ENCODE measurements around the gene GLIS1. TPM values are rescaled to one million over a fixed set of nuclear protein-coding genes. Genes with fewer than 3 reads are reported as not detected.
A peak's percentile ranks its signal among the peaks of the same experiment; 100 is the strongest.

GLIS1 gene
- polyA plus RNA-seq, 10 donors: 0.13 to 1.6 (median 0.26) TPM; not detected in 5

- no peak for DNase-seq
Measured at GRCh38 chr1:53535226-53535625, 203.7 kb downstream of the GLIS1 start.

GRCh38 chr1:53532912-53533311 is 206.1 kb downstream of the GLIS1 start:
- DNase-seq: no peak

DNA sequence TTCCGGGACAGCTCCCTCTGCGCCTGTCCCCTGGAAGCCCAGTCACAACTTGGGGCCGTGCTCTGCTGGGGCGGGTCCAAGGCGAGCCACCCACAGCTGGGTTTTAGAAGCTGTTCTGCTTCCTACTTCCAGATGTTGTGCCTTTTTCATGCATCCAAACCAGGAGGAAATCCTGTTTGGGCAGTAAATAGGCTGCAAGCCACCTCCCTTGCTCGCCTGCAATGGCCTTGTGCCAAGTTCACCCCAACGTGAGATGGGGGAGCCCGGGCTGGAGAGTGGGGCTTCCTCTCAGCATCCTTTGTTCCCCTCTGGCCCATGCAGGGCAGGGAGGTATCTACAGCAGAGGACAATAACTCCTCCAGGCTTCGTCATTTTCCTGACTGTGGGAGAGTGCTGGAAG is 206.6 kb downstream of the GLIS1 start:
- no peak for DNase-seq

DNA sequence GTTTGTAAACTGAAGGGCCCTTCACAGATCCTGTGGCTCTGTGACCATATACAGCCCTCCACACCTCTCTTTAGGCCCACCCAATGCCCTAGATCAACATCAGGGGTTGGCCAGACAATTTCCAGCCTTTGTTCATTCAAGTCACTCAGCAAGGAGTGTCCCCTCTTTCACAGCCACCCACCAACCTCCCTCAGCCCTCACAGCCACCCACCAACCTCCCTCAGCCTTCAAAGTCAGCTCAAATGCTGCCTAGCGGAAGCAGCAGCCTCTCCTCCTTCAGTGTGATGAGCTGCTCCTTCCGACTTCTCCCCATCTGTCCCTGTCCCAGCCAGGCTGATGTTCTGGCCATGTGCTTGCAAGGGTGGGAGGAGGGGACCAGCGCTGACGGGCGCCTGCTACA is 208.4 kb downstream of the GLIS1 start:
- DNase-seq: no peak

DNA sequence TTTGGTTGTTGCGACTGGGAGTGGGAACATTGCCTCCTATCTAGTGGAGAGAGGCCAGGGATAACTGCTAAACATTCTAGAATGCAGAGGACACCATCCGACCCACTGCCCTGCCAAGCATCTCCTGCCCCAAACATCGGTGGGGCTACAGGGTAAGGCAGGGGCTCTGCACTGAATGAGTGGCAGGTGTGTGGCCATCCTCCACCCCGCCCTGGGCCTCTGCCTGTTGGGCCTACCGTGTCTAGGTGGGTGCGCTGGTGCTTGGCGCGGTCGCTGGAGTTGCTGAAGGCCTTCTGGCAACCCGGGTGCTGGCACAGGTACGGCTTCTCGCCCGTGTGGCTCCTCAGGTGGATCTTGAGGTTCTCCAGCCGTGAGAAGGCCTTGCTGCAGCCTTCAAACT is 209.4 kb downstream of the GLIS1 start:
- DNase-seq: no peak

- DNase-seq: no peak
Measured at GRCh38 chr1:53527368-53527767, 211.6 kb downstream of the GLIS1 start.

- DNase-seq: peak; percentile 49 to 84 (median 49)
Measured at GRCh38 chr1:53526451-53527101, 212.4 kb downstream of the GLIS1 start.

DNA sequence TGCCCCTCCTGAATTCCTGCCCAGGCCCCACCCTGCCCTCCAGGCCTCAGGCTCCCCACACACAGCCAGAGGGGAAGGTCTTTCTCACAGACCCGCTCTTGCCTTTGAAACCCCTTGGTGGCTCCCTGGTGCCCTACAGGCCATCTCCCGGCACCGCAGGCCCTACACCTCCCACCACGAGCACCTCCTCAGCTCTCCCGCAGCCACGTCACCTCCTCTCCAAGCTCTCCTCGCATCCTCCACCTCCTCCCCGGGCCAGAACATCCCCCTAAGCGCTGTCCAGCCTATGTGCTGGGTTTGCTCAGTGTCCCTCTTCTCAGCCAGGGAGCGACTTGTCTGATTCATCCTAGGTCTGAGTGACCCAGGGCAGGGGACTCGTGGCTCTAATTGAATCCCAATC is 213.4 kb downstream of the GLIS1 start:
- DNase-seq: no peak

DNA sequence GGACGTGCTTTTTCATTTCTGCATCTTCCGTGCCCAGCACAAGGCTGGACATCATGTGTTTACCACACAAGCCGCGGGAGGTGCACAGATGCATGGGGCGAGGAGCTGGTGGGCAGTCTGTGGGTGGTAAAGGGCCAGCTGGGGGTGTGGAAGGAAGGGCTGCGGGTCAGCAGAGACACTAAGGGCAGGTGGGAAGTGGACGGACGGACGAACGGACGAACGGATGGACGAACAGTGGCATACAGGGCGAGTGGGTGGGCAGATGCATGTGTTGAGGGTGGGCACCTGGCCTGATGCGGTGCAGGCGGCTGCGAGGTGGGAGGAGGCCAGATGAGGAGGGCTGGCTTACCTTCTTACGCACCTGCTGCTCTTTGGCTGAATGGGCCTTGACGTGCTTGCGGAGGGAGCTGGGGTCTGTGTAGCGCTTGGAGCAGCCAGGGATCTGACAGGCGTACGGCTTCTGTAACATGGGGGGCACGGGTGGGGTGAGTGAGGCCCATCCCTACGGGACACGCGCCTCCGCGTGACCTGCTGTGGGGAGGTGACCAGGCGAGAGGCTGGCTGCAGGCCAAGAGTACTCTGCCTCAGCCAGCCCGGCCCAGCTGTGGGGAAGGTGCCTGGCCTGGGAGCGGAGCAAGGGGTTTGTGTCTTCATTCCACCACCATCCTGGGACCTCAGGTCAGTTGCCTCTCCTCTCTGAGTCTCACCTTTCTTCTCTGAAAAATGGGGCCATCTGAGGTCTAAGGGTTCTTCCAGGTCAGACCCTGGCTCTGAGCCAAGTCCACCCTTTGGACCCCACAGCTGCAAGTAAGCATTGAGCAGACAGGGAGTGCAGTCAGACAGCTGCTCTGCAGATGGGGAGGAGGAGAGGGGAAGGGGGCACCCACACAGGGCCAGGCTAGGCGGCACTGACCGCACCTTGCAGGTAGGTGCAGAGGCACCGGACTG is 214.3 kb downstream of the GLIS1 start:
- DNase-seq: peak in 1 of 3 donors; percentile 66

DNA sequence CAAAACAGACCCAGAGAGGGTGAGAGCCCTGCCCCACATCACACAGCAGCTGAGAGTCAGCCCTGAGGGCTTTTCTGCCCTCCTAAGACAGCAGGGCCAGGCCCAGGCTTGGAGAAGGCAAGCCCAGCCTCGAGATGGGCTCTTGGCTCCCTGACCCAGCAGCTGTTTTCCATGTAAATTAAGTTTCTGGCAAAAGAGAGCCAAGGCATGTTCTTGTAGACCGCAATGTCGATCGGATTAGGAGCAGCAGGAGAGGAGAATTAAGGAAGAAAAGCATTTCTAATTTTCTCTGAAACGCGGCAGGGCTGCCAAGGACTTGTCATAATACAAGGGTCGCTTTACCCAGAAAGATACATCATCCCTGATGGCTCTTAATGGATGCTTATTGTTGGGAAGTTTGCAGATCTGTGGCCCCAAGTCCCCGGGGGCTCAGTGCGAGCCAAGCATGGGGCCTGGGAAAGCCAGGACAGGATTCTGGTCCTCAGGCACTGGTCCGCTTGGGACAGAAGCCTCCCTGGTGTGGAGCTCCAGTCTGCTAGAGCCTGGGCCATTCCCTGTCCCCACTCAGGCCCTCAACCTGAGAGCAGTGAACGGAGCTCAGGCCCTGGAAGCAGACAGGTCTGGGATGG is 216.9 kb downstream of the GLIS1 start:
- peak; percentile 41 to 90 (median 70) for DNase-seq

GRCh38 chr1:53520481-53520880 is 218.5 kb downstream of the GLIS1 start:
- no peak for DNase-seq

DNA sequence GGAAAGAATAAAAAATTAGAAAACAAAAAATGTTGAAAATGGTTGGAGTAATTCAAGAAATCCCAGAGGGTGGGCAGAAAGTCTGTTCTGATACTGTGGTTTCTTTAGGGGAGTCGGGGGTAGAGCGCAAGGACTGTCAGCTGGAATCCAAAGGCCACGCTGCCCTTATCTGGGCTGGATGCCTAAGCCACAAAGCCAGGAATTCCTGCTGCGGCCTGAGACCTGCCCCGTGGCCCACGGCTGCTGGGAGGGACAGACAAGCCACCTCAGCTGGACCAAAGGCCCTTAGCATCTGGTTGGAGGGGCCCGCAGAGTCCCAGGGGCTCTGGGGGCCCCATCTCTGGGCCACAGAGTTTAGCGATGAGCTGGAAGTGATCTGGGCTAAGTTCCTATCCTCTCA is 219.5 kb downstream of the GLIS1 start:
- DNase-seq: no peak

GRCh38 chr1:53518775-53519174 is 220.2 kb downstream of the GLIS1 start:
- DNase-seq: no peak

DNA sequence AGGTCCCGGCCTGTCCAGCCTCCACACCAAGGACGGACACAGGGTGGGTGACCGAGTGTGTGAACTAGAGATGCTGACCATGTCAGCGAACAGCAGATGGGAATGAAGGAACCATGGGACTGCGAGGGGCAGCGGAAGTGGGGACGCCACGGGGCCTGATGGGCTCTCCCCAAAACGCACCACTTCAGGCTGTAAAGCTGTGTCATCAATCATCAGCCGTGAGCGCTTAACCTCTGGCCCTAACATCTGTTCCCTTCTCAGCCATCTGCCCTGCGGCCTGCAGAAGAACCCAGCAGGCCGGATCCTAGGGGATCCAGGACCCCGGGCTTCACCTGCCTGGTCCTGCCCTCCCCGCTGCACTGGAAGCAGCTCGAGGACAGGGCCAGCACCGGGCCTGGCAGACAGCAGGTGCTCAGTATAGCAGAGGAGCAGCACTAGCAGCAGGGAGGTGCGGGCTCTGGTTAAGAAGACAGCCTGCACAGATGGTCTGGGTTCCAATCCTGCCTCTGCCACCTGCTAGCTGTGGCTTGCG is 221.1 kb downstream of the GLIS1 start:
- no peak for DNase-seq

GRCh38 chr1:53517109-53517508 is 221.9 kb downstream of the GLIS1 start:
- no peak for DNase-seq

DNA sequence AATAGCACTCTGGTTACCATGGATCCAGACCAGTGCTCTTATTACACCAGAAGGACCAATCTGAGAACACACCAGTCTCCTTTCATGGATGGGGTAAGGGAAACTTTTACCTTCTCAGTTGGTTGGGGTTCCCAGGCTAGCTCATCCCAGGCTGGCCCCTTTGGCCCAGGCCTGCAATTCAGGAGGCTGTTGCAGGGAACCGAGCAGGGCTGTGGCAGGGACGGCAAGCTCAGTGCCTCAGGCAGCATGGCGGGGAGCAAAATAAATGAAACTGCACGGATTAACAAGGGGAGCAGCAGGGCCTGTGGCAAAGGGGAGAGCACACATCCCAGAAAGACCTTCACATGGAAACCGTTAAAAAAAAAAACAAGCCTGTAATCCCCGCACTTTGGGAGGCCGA is 222.8 kb downstream of the GLIS1 start:
- no peak for DNase-seq

- no peak for DNase-seq
Measured at GRCh38 chr1:53514436-53514835, 224.5 kb downstream of the GLIS1 start.

- DNase-seq: no peak
Measured at GRCh38 chr1:53513846-53514245, 225.1 kb downstream of the GLIS1 start.

DNA sequence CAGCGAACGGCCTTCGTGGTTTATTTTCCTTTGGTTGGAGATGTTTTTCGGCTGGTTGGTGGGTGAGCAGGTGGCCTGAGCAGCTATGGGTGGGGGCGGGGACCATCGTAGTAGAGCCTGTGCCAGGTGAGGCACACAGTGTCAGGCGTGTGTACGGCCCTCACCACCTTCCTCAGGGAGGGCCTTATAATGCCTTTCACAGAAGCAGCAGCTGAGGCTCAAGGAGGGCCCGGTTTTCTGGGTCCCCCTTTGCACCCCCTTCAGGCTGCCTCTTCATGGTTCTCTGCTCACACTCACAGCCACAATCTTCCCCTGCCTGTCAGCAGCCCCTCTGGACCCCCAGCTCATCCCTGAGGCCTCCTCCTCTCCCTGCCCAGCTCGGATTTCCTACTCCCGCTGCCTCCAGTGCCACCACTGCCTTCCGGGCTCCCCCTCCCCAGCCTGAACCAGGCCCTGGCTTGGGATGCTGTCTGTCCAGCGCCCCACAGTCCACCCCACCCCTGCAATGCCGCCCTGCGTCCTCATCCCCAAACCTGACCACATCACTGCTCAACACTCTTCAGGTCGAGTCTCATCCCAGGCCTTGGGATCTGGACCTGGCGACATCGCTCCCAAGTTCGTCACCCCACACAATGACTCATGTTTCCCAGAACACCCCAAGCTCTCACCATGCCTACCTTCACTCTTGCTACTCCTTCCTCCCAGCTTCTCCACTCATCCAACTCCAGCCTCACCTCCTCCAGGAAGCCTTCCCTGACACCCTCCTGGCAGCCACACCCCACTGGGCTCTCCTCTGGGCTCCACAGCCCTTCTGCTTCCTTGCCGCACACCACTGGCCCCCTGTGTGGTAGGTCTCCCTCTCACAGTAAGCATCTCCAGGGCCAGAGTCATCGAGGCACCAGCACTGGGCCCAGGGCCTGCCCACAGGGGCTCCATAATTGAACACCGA is 225.9 kb downstream of the GLIS1 start:
- DNase-seq: no peak

DNA sequence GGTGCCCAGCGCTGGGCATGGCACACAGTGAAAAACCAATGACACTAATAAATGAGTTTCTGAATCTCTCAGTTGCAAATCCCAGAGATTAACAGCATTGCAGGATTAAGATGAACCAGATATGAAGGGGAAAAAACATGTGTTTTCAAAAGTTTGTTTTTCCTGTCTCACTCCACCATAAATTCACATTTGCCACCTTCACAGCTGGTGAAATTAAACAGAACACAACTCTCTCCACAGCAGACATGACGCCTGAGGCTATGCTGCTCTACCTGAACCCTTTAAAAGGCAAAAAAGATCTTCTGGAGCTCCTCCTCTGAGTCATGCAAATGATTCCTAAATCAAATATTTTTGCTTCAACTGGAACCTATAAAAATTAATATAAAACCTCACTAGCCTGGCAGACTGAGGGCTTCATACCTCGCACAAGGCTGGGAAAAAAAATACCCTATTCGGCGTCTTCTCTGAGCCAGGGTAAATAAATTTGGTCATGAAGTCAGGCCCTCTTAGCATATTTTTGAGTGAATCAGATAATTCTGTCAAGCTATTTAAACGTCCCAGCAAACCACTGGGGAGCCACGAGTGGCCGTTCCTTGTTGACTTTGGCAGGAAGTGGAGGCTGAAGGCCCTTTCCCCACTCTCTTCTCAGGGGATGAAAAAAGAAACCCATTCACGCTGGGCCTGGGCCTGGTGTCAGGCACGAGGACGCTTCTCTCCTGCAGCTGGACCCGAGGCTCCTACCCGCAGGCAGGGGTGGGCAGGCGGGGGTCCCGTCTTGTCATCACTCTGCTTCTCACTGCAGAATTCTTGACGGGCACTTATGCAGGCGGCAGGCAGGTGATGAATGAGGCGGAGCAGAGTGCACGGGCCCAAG is 226.8 kb downstream of the GLIS1 start:
- DNase-seq: peak in 1 of 3 donors; percentile 59

All from muscle of back (tissue), 11 donors.